T-helper 2 cell treated with Interferon-gamma antibody and Interleukin-4, amounts not matched to agents 5 μg/mL and 100 μg/mL, for 36 hours (primary cell): ENCODE measurements around the gene ARHGEF39.

Experiments
- DNase-seq: peaks from one replicate; pipeline ENCODE4 v3.0.0; 2021; ENCODE audit warnings: low spot score
- H3K27ac Mint-ChIP-seq: one replicate; pipeline ENCODE4 v1.8.0; 2021; ENCODE audit warnings: mild to moderate bottlenecking, mixed read lengths
- H3K27me3 Mint-ChIP-seq: one replicate; pipeline ENCODE4 v1.8.0; 2021; ENCODE audit warnings: low read depth, mixed read lengths
- H3K36me3 Mint-ChIP-seq: one replicate; pipeline ENCODE4 v1.8.0; 2021; ENCODE audit warnings: low read depth, mixed read lengths
- H3K4me1 Mint-ChIP-seq: one replicate; pipeline ENCODE4 v1.8.0; 2021; ENCODE audit warnings: low read depth, mixed read lengths
- H3K4me3 Mint-ChIP-seq: one replicate; pipeline ENCODE4 v1.8.0; 2022; ENCODE audit warnings: mild to moderate bottlenecking, moderate library complexity, mixed read lengths
- H3K9me3 Mint-ChIP-seq: one replicate; pipeline ENCODE4 v1.8.0; 2021; ENCODE audit warnings: mixed read lengths

Gene ARHGEF39

DNA sequence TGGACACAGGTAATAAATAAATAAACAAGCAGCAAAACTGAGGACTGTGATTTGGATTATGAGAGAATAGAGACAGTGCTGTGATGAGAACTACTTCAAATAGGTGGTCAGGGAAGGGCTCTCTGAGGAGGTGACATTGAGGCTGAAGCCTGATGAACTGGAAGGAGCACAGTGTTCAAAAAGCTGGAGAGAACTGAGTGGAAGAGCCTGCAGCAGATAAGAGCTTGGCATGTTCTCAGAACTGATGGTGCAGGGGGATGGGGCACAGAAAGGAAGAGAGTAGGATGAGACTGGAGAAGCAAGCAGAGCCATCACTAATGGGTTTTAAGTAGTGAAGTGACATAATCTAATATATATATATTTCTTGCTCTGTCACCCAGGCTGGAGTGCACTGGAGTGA is 35.9 kb upstream of the ARHGEF39 start:
- Mint-ChIP-seq H3K27me3 (no peaks in the 10 kb centered on the region), H3K27ac (no peak overlapping the region), H3K36me3 (peaks cover 48% of the 10 kb centered on the region)

DNA sequence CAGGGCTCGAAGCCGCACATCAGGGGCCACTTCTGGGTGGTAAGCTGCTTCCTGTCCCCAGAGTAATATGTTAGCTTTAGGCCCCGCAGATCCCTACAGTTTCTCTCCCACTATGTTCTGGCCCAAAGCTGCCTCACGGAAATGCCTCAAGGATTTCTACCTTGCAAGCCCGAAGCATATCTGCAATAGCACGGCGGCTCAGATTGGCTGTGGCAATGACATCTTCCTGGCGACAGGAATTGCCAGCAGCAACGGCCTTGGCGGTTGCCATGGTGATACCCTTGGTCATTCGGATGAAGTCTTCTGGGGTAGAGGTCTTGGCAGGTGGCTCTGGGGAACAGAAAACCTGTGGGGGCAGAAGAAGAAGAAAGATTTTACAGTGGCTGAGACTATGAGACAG is 35.0 kb upstream of the ARHGEF39 start:
- Mint-ChIP-seq H3K27me3 (no peaks in the 10 kb centered on the region), H3K36me3 (peaks cover 43% of the 10 kb centered on the region), H3K4me3 (no peak overlapping the region), H3K9me3 (no peaks in the 10 kb centered on the region), H3K4me1 (no peaks in the 10 kb centered on the region), H3K27ac (no peak overlapping the region)
- no peak for DNase-seq

More for the DNA sequence above, 35.9 kb upstream of the ARHGEF39 start:
- H3K9me3 Mint-ChIP-seq: no peaks in the 10 kb centered on the region
- DNase-seq: no peak
- H3K4me1 Mint-ChIP-seq: no peaks in the 10 kb centered on the region
- H3K4me3 Mint-ChIP-seq: no peak overlapping the region

DNA sequence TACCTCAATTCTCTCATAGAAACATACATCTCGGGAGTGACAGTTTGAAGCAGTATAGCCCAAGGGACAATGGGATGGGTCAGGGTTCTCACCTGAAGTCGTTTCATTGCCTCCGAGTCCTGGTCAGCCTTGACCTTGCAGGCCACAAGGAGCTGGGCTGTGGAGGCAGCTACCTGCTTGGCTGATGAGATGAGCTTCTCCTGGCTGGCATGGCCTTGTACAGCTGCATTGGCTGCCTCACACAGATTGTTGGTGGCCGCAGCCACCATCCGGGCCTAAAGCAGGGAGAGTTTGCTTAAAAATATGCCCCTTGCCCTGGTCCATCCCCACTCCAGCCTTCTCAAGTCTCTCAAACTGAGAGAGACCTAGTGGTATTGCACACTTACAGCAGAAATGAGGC is 33.2 kb upstream of the ARHGEF39 start:
- Mint-ChIP-seq H3K4me3 (no peak overlapping the region), H3K36me3 (peaks cover 27% of the 10 kb centered on the region), H3K27ac (no peak overlapping the region), H3K9me3 (no peaks in the 10 kb centered on the region), H3K4me1 (no peaks in the 10 kb centered on the region), H3K27me3 (no peaks in the 10 kb centered on the region)
- DNase-seq: no peak

DNA sequence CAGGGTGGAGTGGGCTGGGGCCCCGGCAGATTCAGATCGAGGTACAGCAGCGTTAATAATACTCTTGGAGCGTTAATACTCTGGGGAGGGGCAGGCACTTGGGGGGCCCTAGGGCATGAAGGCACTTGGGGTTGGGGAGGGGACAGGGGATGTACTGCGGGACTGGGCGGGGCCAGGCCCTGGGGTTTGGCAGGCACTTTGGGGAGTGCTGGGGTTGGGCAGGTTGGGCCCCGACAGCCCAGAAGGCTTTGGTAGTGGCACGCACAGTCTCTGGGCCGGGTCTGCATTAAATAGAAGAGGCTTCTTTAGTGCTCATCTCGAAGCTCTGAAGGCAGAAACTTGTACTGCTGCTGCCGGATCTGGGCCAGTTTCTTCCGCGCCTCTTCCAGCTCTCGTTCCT is 32.5 kb upstream of the ARHGEF39 start:
- Mint-ChIP-seq H3K9me3 (no peaks in the 10 kb centered on the region), H3K4me1 (no peaks in the 10 kb centered on the region), H3K27me3 (no peaks in the 10 kb centered on the region), H3K4me3 (no peak overlapping the region), H3K27ac (no peak overlapping the region), H3K36me3 (peaks cover 20% of the 10 kb centered on the region)
- DNase-seq: no peak

DNA sequence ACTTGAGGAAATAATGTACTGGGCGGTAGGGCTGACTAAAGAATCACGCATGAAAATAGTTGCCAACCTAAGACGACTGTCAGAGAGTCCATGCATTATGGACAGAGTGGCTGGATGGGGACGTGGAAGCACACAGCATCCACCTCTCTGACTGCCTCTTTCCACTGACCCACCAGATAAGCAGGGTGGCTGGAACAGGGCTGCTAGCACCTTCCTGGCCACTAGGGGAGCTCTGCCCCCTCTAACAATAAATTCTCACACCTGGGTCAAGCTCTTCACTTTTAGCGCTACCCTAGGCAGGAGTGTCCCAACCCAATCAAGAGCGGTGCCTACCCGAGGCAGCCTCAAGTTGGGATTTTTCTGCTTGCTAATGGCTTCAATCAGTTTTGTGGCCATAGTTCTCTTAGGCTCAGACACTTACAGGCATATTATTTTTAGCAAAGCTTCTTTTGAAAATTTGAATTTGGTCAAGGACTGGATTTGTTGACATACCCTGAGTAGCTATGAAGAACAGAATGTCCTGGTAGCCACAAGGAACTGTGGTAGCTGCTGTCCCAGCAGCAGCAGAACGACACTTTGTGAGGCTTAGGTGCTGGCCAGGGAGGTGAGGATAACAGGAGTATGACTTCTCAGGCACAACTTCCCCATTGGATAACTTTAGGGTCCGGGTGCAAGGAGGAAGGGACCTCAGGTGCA is 31.7 kb upstream of the ARHGEF39 start:
- H3K4me3 Mint-ChIP-seq: no peak overlapping the region
- H3K36me3 Mint-ChIP-seq: peaks cover 20% of the 10 kb centered on the region
- no peak overlapping the region for H3K27ac Mint-ChIP-seq
- no peaks in the 10 kb centered on the region for H3K4me1 Mint-ChIP-seq
- no peaks in the 10 kb centered on the region for H3K9me3 Mint-ChIP-seq
- no peaks in the 10 kb centered on the region for H3K27me3 Mint-ChIP-seq
- DNase-seq: peak; percentile 44

DNA sequence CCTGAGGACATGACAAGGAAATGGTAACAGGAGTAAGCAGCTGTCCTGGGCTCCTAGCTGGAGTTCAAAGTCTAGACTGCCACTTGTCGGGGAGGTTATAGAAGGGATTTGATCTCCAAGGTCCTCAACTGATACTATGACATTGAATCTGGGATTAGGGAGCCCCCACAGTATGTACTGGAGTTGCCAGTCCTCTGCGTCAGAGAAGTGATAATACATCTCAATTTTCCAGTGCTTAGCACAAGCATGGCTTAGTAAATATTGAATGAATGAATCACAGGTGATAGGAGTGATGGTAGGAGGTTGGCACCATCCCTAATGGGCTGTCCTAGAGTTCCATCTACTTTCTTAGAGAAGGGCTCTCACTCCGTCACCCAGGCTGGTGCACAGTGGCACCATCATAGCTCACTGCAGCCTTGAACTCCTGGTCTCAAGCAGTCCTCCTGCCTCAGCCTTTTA is 31.0 kb upstream of the ARHGEF39 start:
- Mint-ChIP-seq H3K4me1 (peaks cover 4% of the 10 kb centered on the region), H3K27me3 (no peaks in the 10 kb centered on the region), H3K36me3 (peaks cover 20% of the 10 kb centered on the region), H3K4me3 (no peak overlapping the region), H3K9me3 (no peaks in the 10 kb centered on the region), H3K27ac (no peak overlapping the region)
- DNase-seq: no peak

DNA sequence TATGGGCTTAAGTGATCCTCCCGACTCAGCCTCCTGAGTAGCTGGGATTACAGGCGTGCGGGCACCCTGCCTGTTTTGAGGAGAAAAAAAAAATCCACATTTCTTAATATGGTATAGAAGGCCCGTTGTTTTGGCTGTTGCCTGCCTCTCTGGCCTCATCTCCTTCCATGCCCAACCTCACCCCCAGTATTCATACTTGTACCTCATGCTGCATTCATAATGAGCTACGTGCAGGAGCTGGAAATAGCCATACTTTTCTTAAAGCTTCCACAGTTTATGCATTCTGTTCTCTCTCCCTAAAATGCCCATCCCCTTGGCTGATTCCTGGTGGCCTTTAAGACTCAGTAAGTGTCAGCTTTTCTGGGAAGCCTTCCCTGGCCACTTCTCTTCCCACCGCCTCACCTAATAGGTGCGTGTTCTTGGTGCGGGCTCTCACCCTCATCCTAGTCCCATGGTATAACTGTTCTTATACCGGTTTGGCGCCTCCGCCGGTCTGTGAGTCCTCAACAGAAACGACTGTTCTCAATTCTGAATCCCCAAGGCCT is 26.8 kb upstream of the ARHGEF39 start:
- peak overlapping the region; percentile 84 for H3K4me3 Mint-ChIP-seq
- H3K36me3 Mint-ChIP-seq: peaks cover 8% of the 10 kb centered on the region
- H3K4me1 Mint-ChIP-seq: peaks cover 13% of the 10 kb centered on the region
- DNase-seq: no peak
- H3K27ac Mint-ChIP-seq: no peak overlapping the region
- H3K9me3 Mint-ChIP-seq: no peaks in the 10 kb centered on the region
- H3K27me3 Mint-ChIP-seq: no peaks in the 10 kb centered on the region

DNA sequence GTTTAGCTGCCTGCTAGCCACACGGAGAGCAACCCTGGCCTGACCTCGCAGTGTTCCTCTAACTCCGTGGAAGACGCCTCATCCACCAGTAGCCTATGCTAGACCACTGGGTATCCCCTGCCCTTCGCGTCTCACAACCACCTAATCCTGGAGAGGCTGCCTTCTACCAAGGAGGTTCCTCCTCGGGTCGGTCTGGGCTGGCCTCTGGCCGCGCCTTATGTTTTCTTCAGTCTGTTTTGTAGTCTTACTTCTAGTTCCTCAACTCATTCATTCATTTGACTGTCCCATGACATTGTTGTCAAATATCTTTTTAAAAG is 26.3 kb upstream of the ARHGEF39 start:
- peaks cover 13% of the 10 kb centered on the region for H3K4me1 Mint-ChIP-seq

DNA sequence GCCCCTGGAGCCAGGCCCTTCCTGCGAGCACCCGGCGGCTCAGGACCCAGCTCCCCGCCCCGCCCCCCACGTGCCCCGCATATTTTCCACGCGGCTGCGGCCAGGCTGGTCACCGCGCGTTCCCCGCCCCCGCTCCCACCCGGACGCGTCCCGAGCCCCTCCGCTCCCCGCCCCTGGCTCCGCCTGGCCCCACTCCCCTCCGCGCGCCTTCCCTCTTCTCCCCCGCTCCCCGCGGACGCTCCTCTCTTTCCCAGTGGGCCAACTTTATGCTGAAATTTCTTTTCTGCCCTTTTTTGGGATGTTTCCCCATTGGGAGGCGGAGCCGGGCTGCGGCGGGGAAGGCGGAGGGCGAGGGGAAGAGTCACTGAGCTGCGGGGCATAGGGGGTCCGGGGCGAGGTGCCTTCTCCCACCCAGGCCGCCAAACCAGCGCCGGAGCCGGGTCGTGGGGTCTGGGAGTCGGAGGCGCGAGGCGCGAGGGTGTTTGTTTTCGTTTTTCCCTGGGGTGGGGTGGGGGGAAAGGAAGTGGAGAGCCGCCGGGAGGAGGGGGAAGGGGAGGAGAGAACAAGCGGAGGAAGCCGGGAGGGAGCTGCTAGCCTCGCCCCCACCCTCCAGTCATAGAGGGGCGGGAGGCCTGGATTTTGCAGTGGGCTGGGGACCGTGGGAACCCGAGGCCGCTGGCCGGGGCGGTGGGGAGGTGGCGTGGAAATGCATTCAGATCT is 25.8 kb upstream of the ARHGEF39 start:
- Mint-ChIP-seq H3K4me3 (peak overlapping the region; percentile 84), H3K27ac (peak overlapping the region; percentile 26), H3K36me3 (no peaks in the 10 kb centered on the region), H3K4me1 (peaks cover 13% of the 10 kb centered on the region), H3K27me3 (no peaks in the 10 kb centered on the region), H3K9me3 (no peaks in the 10 kb centered on the region)
- peak; percentile 11 for DNase-seq

More for the DNA sequence above, 26.3 kb upstream of the ARHGEF39 start:
- Mint-ChIP-seq H3K36me3 (peaks cover 2% of the 10 kb centered on the region), H3K4me3 (peak overlapping the region; percentile 84), H3K9me3 (no peaks in the 10 kb centered on the region), H3K27me3 (no peaks in the 10 kb centered on the region), H3K27ac (peak overlapping the region; percentile 26)
- no peak for DNase-seq

DNA sequence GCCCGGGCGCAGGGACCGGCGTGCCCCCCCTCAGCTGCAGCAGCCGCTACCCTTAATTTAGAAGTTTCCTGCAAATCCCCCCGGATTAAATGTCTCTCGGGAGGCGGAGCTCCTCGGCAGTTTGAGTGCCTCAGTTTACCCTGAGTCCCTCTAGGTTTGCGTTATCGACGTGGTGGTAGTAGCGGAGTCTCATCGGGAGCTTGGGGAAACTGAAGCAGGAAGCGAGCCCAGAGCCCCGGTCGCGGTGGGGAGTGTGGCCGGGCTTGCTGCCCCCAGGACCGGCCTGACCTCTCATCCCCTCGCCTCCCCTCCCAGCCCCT is 25.3 kb upstream of the ARHGEF39 start:
- Mint-ChIP-seq H3K27me3 (no peaks in the 10 kb centered on the region), H3K27ac (no peak overlapping the region), H3K4me3 (peak overlapping the region; percentile 69), H3K4me1 (peaks cover 13% of the 10 kb centered on the region), H3K36me3 (no peaks in the 10 kb centered on the region), H3K9me3 (no peaks in the 10 kb centered on the region)
- no peak for DNase-seq

DNA sequence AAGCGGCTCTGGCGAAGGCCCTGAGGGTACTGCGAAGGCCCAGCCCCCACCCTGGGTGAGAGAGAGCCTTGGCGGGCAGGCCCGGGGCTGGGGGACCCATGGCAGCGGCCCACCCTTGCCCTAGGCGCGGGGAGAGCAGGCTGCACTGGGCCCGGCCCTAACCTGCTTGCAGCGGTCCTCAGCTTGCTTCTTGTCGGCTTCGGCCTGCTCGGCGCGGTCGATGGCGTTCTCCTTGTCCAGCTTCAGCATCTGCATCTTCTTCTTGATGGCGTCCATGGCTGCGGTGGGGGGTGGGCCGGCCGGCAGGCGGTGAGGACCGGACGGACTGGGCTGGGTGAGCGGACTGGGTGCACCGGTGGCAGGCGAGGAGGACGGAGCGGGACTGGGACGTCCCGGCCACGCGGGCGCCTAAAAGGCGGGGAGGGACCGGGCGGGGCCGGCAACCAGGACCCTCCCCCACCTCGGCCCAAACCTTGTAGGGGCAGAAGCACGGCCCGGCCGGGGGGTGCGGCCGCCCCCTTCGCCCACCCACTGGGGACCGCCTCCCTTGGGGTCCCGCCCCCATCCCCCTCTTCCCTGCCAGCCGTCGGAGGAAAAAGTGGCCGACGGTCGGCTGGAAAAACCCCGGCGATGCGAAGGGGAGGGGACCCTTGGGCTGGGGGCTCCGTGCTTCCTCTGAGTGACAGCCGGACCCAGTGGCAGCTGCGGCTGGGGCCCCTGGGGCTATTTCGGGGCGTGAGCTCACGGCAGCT is 24.7 kb upstream of the ARHGEF39 start, which contains the start of gene TPM2:
TPM2 (minus strand) TSS at position 384 of the 752 bp plus-strand sequence; CDS start at position 276, 108 bp downstream.
- no peaks in the 10 kb centered on the region for H3K27me3 Mint-ChIP-seq
- H3K4me1 Mint-ChIP-seq: peaks cover 13% of the 10 kb centered on the region
- H3K4me3 Mint-ChIP-seq: peak within 1 kb of the TSS; percentile 84
- H3K9me3 Mint-ChIP-seq: no peaks in the 10 kb centered on the region
- DNase-seq: no peak
- no peak within 1 kb of the TSS for H3K27ac Mint-ChIP-seq
- no peaks in the 10 kb centered on the region for H3K36me3 Mint-ChIP-seq

DNA sequence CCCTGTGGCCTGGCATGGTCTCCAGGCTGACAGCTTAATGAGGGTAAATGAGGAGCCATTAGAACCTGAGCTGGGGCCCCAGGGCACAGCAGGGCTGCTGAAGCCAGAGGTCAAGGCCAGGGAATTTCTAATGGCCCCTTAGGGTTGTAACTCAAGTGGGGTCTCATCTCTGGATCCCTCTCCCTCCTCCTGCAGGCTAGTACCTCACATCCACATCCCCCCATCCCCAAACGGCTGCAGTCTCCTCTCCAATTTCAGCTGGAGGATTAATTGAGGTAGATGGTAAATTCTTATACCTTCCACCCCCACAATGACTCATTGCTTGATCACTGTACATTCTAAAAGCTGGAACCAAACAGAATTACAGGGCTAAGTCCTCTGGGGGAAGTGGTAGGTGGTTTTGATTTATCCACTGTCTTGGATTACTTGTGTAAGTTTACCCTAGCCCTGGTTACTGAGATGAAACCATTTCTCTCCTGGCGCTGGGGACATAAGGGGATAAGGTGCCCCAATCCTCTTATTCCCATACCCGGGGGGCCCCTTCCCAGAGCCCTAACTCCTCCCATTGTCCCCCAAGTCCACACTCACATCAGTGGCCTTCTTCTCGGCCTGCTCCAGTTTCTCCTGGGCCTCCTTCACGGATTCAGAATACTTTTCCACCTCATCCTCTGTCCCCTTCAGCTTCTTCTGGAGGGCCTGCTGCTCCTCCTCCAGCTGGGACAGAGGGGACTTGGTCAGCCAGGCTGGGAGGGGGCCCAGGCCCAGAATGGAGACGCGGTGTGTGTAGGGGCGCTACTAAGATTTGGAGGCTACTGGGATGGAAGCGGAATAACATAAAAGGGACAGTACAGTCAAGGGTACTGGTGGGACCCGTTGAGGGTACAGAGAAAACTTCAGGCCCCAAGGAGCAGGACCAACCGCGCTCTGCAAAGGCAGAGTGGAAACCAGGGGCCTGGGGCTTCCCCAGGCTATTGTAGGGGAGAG is 23.9 kb upstream of the ARHGEF39 start:
- DNase-seq: peak; percentile 11
- no peaks in the 10 kb centered on the region for H3K36me3 Mint-ChIP-seq
- peak overlapping the region; percentile 45 for H3K4me3 Mint-ChIP-seq
- H3K27me3 Mint-ChIP-seq: no peaks in the 10 kb centered on the region
- H3K4me1 Mint-ChIP-seq: peaks cover 13% of the 10 kb centered on the region
- H3K27ac Mint-ChIP-seq: no peak overlapping the region
- H3K9me3 Mint-ChIP-seq: no peaks in the 10 kb centered on the region

DNA sequence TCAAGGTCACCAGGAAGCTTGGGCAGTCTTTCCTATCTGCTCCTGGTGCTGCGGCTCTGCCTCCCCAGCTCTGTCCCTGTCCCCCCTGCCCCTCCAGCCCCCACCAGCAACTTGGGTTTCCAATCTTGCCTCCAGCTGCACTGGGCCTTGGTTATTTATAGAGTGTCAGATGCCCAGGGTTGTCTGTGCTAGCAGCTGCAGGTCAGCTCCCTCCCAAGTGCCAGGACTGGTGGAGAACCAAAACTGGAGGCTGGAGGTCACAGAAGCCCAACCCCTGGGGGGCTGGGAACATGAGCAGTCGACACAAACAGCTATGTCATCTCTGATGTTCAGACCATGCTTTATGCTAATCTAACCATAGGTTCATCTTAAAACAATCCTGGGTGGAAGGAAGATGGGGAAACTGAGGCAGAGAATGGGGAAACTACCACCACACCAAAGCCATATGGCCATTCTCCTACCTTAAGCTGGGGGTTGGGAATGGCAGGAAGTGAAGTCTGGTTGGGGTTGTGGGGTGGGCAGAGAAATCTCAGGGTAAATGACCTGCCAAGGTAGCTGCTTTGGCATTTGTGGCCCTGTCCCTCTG is 23.1 kb upstream of the ARHGEF39 start:
- DNase-seq: no peak
- no peaks in the 10 kb centered on the region for H3K9me3 Mint-ChIP-seq
- peak overlapping the region; percentile 45 for H3K4me3 Mint-ChIP-seq
- H3K27ac Mint-ChIP-seq: no peak overlapping the region
- H3K27me3 Mint-ChIP-seq: no peaks in the 10 kb centered on the region
- no peaks in the 10 kb centered on the region for H3K36me3 Mint-ChIP-seq
- peaks cover 13% of the 10 kb centered on the region for H3K4me1 Mint-ChIP-seq
